DND-41 (cell line): ENCODE data around the gene PDE4B.

ENCODE experiments used
- ATAC-seq: fragments of 200-7000 bp; cut with Tn5 transposase; 3 replicates; pipeline ENCODE4 v1.9.1; 2021; ENCODE audit warnings: low read depth; ENCODE audit not compliant: insufficient read depth
- DNase-seq: peaks from one replicate; pipeline ENCODE4 v3.0.0-alpha.2; 2020
- H2AFZ ChIP-seq: 2 replicates; pipeline ENCODE4 v1.6.0; 2012; ENCODE audit warnings: low read depth, low read length
- H3K27ac ChIP-seq: 2 replicates; pipeline ENCODE4 v1.5.1; 2012; ENCODE audit warnings: low read length, inconsistent platforms
- H3K27me3 ChIP-seq: fragments of 200-600 bp; sonication (generic); 2 replicates; pipeline ENCODE4 v1.6.0; 2012; ENCODE audit warnings: low read length, mild to moderate bottlenecking, inconsistent platforms; ENCODE audit not compliant: insufficient read depth, poor library complexity
- H3K36me3 ChIP-seq: 2 replicates; pipeline ENCODE4 v1.5.1; 2012; ENCODE audit warnings: low read length, inconsistent platforms; ENCODE audit not compliant: insufficient read depth
- H3K4me1 ChIP-seq: 2 replicates; pipeline ENCODE4 v1.5.1; 2012; ENCODE audit warnings: mild to moderate bottlenecking, low read length; ENCODE audit not compliant: insufficient read depth
- H3K4me2 ChIP-seq: 2 replicates; pipeline ENCODE4 v1.6.0; 2012; ENCODE audit warnings: mild to moderate bottlenecking, moderate library complexity, low read length, inconsistent platforms; ENCODE audit not compliant: insufficient read depth
- H3K4me3 ChIP-seq, 2 experiments: fragments of 200-600 bp in 1 of 2; shearing (Covaris generic) in 1 of 2; 2 replicates each; pipeline ENCODE4 v1.5.1; 2012 to 2016; ENCODE audit warnings: inconsistent platforms in 2 of 2, low read length in 2 of 2, mild to moderate bottlenecking in 2 of 2, low read depth in 1 of 2, moderate library complexity in 1 of 2
- H3K79me2 ChIP-seq: 2 replicates; pipeline ENCODE4 v1.6.0; 2012; ENCODE audit warnings: low read length, inconsistent platforms; ENCODE audit not compliant: insufficient read depth
- H3K9ac ChIP-seq: 2 replicates; pipeline ENCODE4 v1.6.0; 2012; ENCODE audit warnings: low read depth, mild to moderate bottlenecking, inconsistent platforms, low read length, moderate library complexity
- H3K9me3 ChIP-seq: 2 replicates; pipeline ENCODE4 v1.5.1; 2012; ENCODE audit warnings: low read length, moderate library complexity, mild to moderate bottlenecking, inconsistent platforms; ENCODE audit not compliant: insufficient read depth, severe bottlenecking
- H4K20me1 ChIP-seq: 2 replicates; pipeline ENCODE4 v1.6.0; 2012; ENCODE audit warnings: low read length; ENCODE audit not compliant: insufficient read depth
- EZH2 ChIP-seq: IDR thresholded peaks from 3 replicates; pipeline ENCODE4 v1.6.1; 2012; ENCODE audit warnings: borderline replicate concordance, low read depth, mild to moderate bottlenecking, moderate library complexity, low read length, inconsistent platforms; ENCODE audit not compliant: severe bottlenecking
- TF ChIP-seq, protein P1 (sequence below): IDR thresholded peaks from 2 replicates; pipeline ENCODE4 v1.5.1; 2012; ENCODE audit warnings: borderline replicate concordance, low read length, moderate library complexity, mild to moderate bottlenecking; ENCODE audit not compliant: poor library complexity, severe bottlenecking; ENCODE audit errors: extremely low read depth

Gene PDE4B

DNA sequence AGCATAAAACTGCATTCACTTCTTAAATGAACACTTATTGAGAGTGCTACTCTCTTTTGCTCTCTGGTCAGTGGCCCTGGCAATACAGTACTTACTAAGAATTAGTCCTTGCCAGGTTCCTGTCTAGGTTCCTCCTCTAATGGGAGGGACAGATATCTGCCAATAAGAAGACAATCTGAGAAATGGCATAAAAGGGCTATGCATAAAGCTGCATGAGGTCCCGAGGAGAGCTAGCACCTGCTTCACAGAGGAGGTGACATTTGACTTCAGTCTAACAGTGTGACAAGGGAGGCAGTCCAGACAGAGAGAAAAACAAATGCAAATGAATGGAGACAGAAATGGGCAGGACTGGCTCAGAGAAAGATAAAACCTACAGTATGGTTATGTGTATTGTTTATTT, 384.1 kb downstream of the PDE4B start:
- peaks cover 4% of the 10 kb centered on the region for H3K27me3 ChIP-seq
- H3K9me3 ChIP-seq: no peaks in the 10 kb centered on the region
- no peak overlapping the region for H3K9ac ChIP-seq
- H3K4me2 ChIP-seq: no peak overlapping the region
- H2AFZ ChIP-seq: no peak overlapping the region
- H3K27ac ChIP-seq: no peak overlapping the region
- ATAC-seq: no peak
- no peaks in the 10 kb centered on the region for H3K79me2 ChIP-seq
- no peaks in the 10 kb centered on the region for H4K20me1 ChIP-seq
- H3K36me3 ChIP-seq: no peaks in the 10 kb centered on the region
- no peak overlapping the region for H3K4me3 ChIP-seq
- no peak for DNase-seq
- H3K4me1 ChIP-seq: no peaks in the 10 kb centered on the region
- no peak for TF ChIP-seq EZH2
- TF ChIP-seq, protein P1, sequence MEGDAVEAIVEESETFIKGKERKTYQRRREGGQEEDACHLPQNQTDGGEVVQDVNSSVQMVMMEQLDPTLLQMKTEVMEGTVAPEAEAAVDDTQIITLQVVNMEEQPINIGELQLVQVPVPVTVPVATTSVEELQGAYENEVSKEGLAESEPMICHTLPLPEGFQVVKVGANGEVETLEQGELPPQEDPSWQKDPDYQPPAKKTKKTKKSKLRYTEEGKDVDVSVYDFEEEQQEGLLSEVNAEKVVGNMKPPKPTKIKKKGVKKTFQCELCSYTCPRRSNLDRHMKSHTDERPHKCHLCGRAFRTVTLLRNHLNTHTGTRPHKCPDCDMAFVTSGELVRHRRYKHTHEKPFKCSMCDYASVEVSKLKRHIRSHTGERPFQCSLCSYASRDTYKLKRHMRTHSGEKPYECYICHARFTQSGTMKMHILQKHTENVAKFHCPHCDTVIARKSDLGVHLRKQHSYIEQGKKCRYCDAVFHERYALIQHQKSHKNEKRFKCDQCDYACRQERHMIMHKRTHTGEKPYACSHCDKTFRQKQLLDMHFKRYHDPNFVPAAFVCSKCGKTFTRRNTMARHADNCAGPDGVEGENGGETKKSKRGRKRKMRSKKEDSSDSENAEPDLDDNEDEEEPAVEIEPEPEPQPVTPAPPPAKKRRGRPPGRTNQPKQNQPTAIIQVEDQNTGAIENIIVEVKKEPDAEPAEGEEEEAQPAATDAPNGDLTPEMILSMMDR: no peak

DNA sequence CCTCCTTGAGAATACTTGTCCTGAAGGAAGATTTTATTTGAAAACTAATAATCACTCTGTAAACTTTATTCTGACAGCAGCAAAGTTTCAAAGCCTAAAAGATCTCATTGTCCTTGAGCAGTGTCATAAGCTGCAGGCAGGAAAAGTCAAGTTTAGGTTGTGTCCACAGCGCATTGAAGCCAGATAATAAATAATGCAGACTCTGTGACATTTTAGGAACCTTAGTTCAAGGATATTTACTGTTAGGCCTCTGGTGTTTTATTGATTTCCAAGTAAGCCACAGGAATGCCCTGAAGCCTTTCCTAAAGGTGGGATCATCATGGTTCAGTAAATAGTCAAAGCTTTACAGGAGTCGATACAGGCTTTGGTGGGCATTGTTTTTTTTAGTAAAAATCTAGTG, 384.8 kb downstream of the PDE4B start:
- no peak overlapping the region for H3K4me3 ChIP-seq
- H3K9me3 ChIP-seq: no peaks in the 10 kb centered on the region
- H3K79me2 ChIP-seq: no peaks in the 10 kb centered on the region
- H3K36me3 ChIP-seq: no peaks in the 10 kb centered on the region
- H3K4me1 ChIP-seq: no peaks in the 10 kb centered on the region
- H2AFZ ChIP-seq: no peak overlapping the region
- H3K9ac ChIP-seq: no peak overlapping the region
- H3K4me2 ChIP-seq: no peak overlapping the region
- H3K27me3 ChIP-seq: peaks cover 4% of the 10 kb centered on the region
- no peak for DNase-seq
- TF ChIP-seq, protein P1: no peak
- TF ChIP-seq EZH2: no peak
- H4K20me1 ChIP-seq: no peaks in the 10 kb centered on the region
- ATAC-seq: no peak
- no peak overlapping the region for H3K27ac ChIP-seq

DNA sequence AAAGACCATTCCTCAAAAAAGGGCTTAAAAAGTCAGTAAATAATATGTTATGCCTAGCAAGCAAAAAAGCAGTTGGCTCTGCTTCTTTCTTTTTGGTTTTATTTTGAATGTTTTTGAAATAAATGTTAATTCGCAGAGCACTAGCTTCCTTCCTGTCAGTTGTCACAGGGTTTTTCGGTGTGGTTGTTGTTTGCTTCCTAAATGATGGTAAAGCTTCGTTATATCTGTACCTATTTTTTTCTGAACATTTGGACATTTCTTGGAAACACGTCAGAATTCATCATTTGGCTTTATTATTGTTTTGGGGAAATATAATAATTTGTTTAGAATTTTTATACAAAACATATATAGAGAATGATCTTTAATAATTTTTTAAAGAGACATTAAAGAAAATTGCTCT, 389.3 kb downstream of the PDE4B start:
- Histone ChIP-seq H3K36me3 (no peaks in the 10 kb centered on the region), H2AFZ (no peak overlapping the region), H4K20me1 (no peaks in the 10 kb centered on the region), H3K9ac (no peak overlapping the region), H3K4me3 (no peak overlapping the region), H3K79me2 (no peaks in the 10 kb centered on the region), H3K9me3 (no peaks in the 10 kb centered on the region), H3K27ac (no peak overlapping the region), H3K27me3 (peaks cover 4% of the 10 kb centered on the region), H3K4me2 (no peak overlapping the region), H3K4me1 (no peaks in the 10 kb centered on the region)
- no peak for TF ChIP-seq EZH2
- TF ChIP-seq, protein P1: no peak
- ATAC-seq (no peak), DNase-seq (no peak)
